DND-41 (cell line): ENCODE measurements around the gene ATF6.

Source experiments
- CTCF ChIP-seq: IDR thresholded peaks from 2 replicates; pipeline ENCODE4 v1.5.1; 2012; ENCODE audit warnings: borderline replicate concordance, low read length, moderate library complexity, mild to moderate bottlenecking; ENCODE audit not compliant: poor library complexity, severe bottlenecking; ENCODE audit errors: extremely low read depth
- EZH2 ChIP-seq: IDR thresholded peaks from 3 replicates; pipeline ENCODE4 v1.6.1; 2012; ENCODE audit warnings: borderline replicate concordance, low read depth, mild to moderate bottlenecking, moderate library complexity, low read length, inconsistent platforms; ENCODE audit not compliant: severe bottlenecking

- TF ChIP-seq CTCF, result no peak
- no peak for TF ChIP-seq EZH2
Measured at GRCh38 chr1:161768461-161768860, 2.3 kb downstream of the ATF6 start.
